ENCODE data around the gene TRIM68. TPM values are rescaled to one million over a fixed set of nuclear protein-coding genes. Genes with fewer than 3 reads are reported as not detected.

The TRIM68 gene
- total RNA-seq, 1 experiment from 2014 or later, result 5.7 TPM

- ChIA-PET CTCF (interaction anchor here (0.9 kb wide), 2 partner anchors 43 to 189 kb away, joined by 3 to 10 read pairs; no protein-coding TSS in a partner anchor), POLR2A (ENCODE audit: low non-redundant PET) (no interaction called here)
- intact Hi-C loops (cut with micrococcal nuclease; ENCODE audit: unreplicated experiment), result loop anchor here (1.0 to 10.0 kb wide), 4 partner anchors 190 to 1172 kb away; partner anchors contain the start of gene OR52N2
- H3K36me3 ChIP-seq (ENCODE audit: insufficient read depth, low read length, poor library complexity, severe bottlenecking), result no peaks in the 10 kb centered on the region
- H3K27ac ChIP-seq (ENCODE audit: low read depth, low read length, poor library complexity, severe bottlenecking), result no peak within 1 kb of the TSS
- BruUV-seq (replicated peaks), result no TSS peak
- no peaks in the 10 kb centered on the region for H3K4me1 ChIP-seq (ENCODE audit: insufficient read depth, low read length, poor library complexity, severe bottlenecking)
- no peak within 1 kb of the TSS for H3K4me3 ChIP-seq (ENCODE audit: low read depth, low read length, poor library complexity, severe bottlenecking)
- TF ChIP-seq, protein P1, sequence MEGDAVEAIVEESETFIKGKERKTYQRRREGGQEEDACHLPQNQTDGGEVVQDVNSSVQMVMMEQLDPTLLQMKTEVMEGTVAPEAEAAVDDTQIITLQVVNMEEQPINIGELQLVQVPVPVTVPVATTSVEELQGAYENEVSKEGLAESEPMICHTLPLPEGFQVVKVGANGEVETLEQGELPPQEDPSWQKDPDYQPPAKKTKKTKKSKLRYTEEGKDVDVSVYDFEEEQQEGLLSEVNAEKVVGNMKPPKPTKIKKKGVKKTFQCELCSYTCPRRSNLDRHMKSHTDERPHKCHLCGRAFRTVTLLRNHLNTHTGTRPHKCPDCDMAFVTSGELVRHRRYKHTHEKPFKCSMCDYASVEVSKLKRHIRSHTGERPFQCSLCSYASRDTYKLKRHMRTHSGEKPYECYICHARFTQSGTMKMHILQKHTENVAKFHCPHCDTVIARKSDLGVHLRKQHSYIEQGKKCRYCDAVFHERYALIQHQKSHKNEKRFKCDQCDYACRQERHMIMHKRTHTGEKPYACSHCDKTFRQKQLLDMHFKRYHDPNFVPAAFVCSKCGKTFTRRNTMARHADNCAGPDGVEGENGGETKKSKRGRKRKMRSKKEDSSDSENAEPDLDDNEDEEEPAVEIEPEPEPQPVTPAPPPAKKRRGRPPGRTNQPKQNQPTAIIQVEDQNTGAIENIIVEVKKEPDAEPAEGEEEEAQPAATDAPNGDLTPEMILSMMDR (conservative IDR thresholded peaks at IDR 0.05; ENCODE audit: low read depth, low read length), result peak; percentile 83
- TF ChIP-seq EZH2 (IDR thresholded peaks at IDR 0.05; ENCODE audit: borderline replicate concordance, low read depth, low read length, poor library complexity, severe bottlenecking), result no peak
- peaks cover 9% of the 10 kb centered on the region for H3K27me3 ChIP-seq (replicated peaks; ENCODE audit: insufficient read depth, low read depth, low read length, poor library complexity)
- DNase-seq (ENCODE audit: low spot score), result peak; percentile 74
- no peaks in the 10 kb centered on the region for H3K9me3 ChIP-seq (ENCODE audit: low read depth, low read length, poor library complexity, severe bottlenecking)
These were observed 29.1 kb upstream of the TRIM68 start, which contains the start of gene OR51D1 for GRCh38 chr11:4636962-4637661. TSS of gene OR51D1 (plus strand) at chr11:4637477. CDS start at chr11:4639791, 2,314 bp downstream.

DNA sequence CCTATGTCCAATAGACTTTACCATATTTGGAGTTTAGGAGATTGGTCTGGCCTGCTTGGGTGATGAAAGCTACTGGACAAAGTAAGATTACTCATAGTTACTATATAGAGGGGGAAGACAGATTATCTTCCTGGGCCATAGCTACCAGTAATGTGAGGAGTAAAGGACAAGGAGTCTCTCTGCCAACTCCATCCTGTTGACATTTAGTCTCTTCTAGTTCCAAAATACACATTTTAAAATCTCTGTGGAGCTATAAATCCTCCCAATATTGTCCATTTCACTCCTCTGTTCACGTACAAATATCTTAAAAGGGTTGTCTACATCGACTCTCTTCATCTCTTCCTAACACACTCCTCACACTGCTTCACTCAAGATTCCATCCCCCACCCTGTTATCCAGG, 28.1 kb upstream of the TRIM68 start:
- CTCF ChIA-PET, result interaction anchor here (0.7 to 0.9 kb wide), 2 partner anchors 12 to 190 kb away, joined by 3 to 10 read pairs; no protein-coding TSS in a partner anchor
- H3K27ac ChIP-seq (ENCODE audit: low read depth, low read length, poor library complexity, severe bottlenecking), result no peak overlapping the region
- no peak for DNase-seq (ENCODE audit: low spot score)
- no TSS peak for BruUV-seq (replicated peaks)
- POLR2A ChIA-PET (ENCODE audit: low non-redundant PET), result no interaction called here
- TF ChIP-seq, protein P1 (conservative IDR thresholded peaks at IDR 0.05; ENCODE audit: low read depth, low read length), result no peak
- TF ChIP-seq EZH2 (IDR thresholded peaks at IDR 0.05; ENCODE audit: borderline replicate concordance, low read depth, low read length, poor library complexity, severe bottlenecking), result no peak
- no peak overlapping the region for H3K4me3 ChIP-seq (ENCODE audit: low read depth, low read length, poor library complexity, severe bottlenecking)
- H3K27me3 ChIP-seq (replicated peaks; ENCODE audit: insufficient read depth, low read depth, low read length, poor library complexity), result peaks cover 9% of the 10 kb centered on the region
- H3K4me1 ChIP-seq (ENCODE audit: insufficient read depth, low read length, poor library complexity, severe bottlenecking), result no peaks in the 10 kb centered on the region
- intact Hi-C loops (cut with micrococcal nuclease; ENCODE audit: unreplicated experiment), result loop anchor here (2.0 to 10.0 kb wide), 3 partner anchors 191 to 1173 kb away; partner anchors contain the start of gene OR52N2
- no peaks in the 10 kb centered on the region for H3K36me3 ChIP-seq (ENCODE audit: insufficient read depth, low read length, poor library complexity, severe bottlenecking)
- H3K9me3 ChIP-seq (ENCODE audit: low read depth, low read length, poor library complexity, severe bottlenecking), result no peaks in the 10 kb centered on the region

- BruUV-seq (replicated peaks), result no TSS peak
- Histone ChIP-seq H3K4me3 (ENCODE audit: low read depth, low read length, poor library complexity, severe bottlenecking) (no peak overlapping the region), H3K27me3 (replicated peaks; ENCODE audit: insufficient read depth, low read depth, low read length, poor library complexity) (no peaks in the 10 kb centered on the region), H3K27ac (ENCODE audit: low read depth, low read length, poor library complexity, severe bottlenecking) (no peak overlapping the region), H3K36me3 (ENCODE audit: insufficient read depth, low read length, poor library complexity, severe bottlenecking) (no peaks in the 10 kb centered on the region), H3K9me3 (ENCODE audit: low read depth, low read length, poor library complexity, severe bottlenecking) (no peaks in the 10 kb centered on the region), H3K4me1 (ENCODE audit: insufficient read depth, low read length, poor library complexity, severe bottlenecking) (no peaks in the 10 kb centered on the region)
- peak; percentile 78 for DNase-seq (ENCODE audit: low spot score)
- POLR2A ChIA-PET (ENCODE audit: low non-redundant PET), result no interaction called here
- intact Hi-C loops (cut with micrococcal nuclease; ENCODE audit: unreplicated experiment), result loop anchor here (1.0 to 5.0 kb wide), 3 partner anchors 378 to 754 kb away; no protein-coding TSS in a partner anchor
- no peak for TF ChIP-seq EZH2 (IDR thresholded peaks at IDR 0.05; ENCODE audit: borderline replicate concordance, low read depth, low read length, poor library complexity, severe bottlenecking)
- TF ChIP-seq, protein P1 (conservative IDR thresholded peaks at IDR 0.05; ENCODE audit: low read depth, low read length), result peak; percentile 73
- CTCF ChIA-PET, result no interaction called here
These were observed 18.4 kb upstream of the TRIM68 start for GRCh38 chr11:4626207-4627099.
